Psoas muscle (tissue), 8 donors: ENCODE results near the gene RFX8. TPM values are rescaled to one million over a fixed set of nuclear protein-coding genes. Genes with fewer than 3 reads are reported as not detected.

Source experiments
- ATAC-seq, 4 donors: fragments of 200-7000 bp; cut with Tn5 transposase; one replicate each; pipeline ENCODE4 v1.9.1; 2020; ENCODE audit warnings: moderate library complexity in 3 of 4, mild to moderate bottlenecking in 2 of 4
- DNase-seq, 2 donors: peaks; one replicate each; pipeline ENCODE4 v3.0.0-alpha.2; 2020
- H3K27ac ChIP-seq: fragments of 200-600 bp; one replicate; pipeline ENCODE4 v1.8.0; 2022
- H3K27me3 ChIP-seq, 3 donors: fragments of 200-600 bp in 1 of 3; one replicate each; pipeline versions ENCODE4 v1.6.1 to v1.8.0; 2013 to 2022; ENCODE audit warnings: low read length in 2 of 3, mild to moderate bottlenecking in 2 of 3, moderate library complexity in 1 of 3; ENCODE audit not compliant: insufficient read depth in 3 of 3
- H3K36me3 ChIP-seq, 2 donors: fragments of 200-600 bp in 1 of 2; one replicate each; pipeline versions ENCODE4 v1.6.1 to v1.8.0; 2013 to 2022; ENCODE audit warnings: low read depth in 1 of 2, mild to moderate bottlenecking in 1 of 2, moderate library complexity in 1 of 2; ENCODE audit not compliant: insufficient read depth in 1 of 2
- H3K4me1 ChIP-seq: fragments of 200-600 bp; one replicate; pipeline ENCODE4 v1.8.0; 2022
- H3K4me3 ChIP-seq: fragments of 200-600 bp; one replicate; pipeline ENCODE4 v1.8.0; 2022; ENCODE audit warnings: mild to moderate bottlenecking
- H3K9me3 ChIP-seq: fragments of 200-600 bp; one replicate; pipeline ENCODE4 v1.8.0; 2022
- CTCF ChIP-seq: fragments of 200-600 bp; IDR thresholded peaks from one replicate; pipeline ENCODE4 v1.8.0; 2022; ENCODE audit warnings: antibody characterized with exemption
- WGBS, 3 donors: extraction: QIAGEN DNeasy Blood & Tissue Kit; methylation state at CpG; one replicate each; pipeline versions ENCODE4 v1.1.6 to v1.1.7; 2013; 5-methylcytosine and 5-hydroxymethylcytosine counted together
- intact Hi-C, 2 donors: fragments of 100-400 bp; cut with DNase I; formaldehyde crosslinking; loops; one replicate each; pipeline versions ENCODE4 v1.11.0 to v1.14.2; 2022
- polyA plus RNA-seq, 3 donors: library from polyadenylated mRNA; stranded (reverse); fragments of 200-250 nt; gene quantifications; one replicate each; pipeline ENCODE4 v1.2.3, GENCODE V29; 2013
- total RNA-seq, 4 donors: library from RNA; stranded (reverse); fragmentation: NEBNext Ultra II Directional in 2 of 4; extraction: Animal tissue kit (Norgen Biotek cat#: 25700) in 2 of 4; gene quantifications; one replicate each; pipeline versions ENCODE4 v1.2.1 to v1.2.4, GENCODE V29; 2021 to 2023
- donor health status: healthy with polysubstance abuse.
- donor health status: DM: no; HTN: no; CAD: no; lungs with moderate emphysema.
- donor health status: Bipolar disorder and iron deficiency.
- donor health status: healthy.
- donor health status: DM: yes; HTN: yes; CAD: no.
- donor health status: DM: no; HTN: no; CAD: no.
- donor health status: DM: no; HTN: no; CAD: no.
- donor health status: DM: yes; HTN: yes; CAD: no.

RFX8 gene
- total and polyA plus RNA-seq, 7 donors, result 0.03 to 0.29 (median 0.12) TPM; not detected in 4

- H3K4me1 ChIP-seq, result no peaks in the 10 kb centered on the region
- intact Hi-C loops, result no loop called here
- DNase-seq (no peak), ATAC-seq (no peak)
- no peaks in the 10 kb centered on the region for H3K9me3 ChIP-seq
- TF ChIP-seq CTCF, result no peak
- no peak overlapping the region for H3K4me3 ChIP-seq
- H3K27me3 ChIP-seq, result peaks cover 0 to under 1% (median 0%) of the 10 kb centered on the region in 3 donors
- 82 to 90% (median 89%) methylated on average over 9 of the region's 9 CpGs for WGBS, 3 donors
- no peaks in the 10 kb centered on the region for H3K36me3 ChIP-seq
- H3K27ac ChIP-seq, result no peak overlapping the region
These were observed 4.9 kb upstream of the RFX8 start for GRCh38 chr2:101479810-101480209.

GRCh38 chr2:101479328-101479727 is 4.4 kb upstream of the RFX8 start:
- Histone ChIP-seq H3K27me3 (peaks cover 0 to 3% (median 2%) of the 10 kb centered on the region in 3 donors), H3K9me3 (no peaks in the 10 kb centered on the region)

GRCh38 chr2:101478181-101479001 is 3.5 kb upstream of the RFX8 start:
- ATAC-seq (no peak), DNase-seq (no peak)
- Histone ChIP-seq H3K27me3 (peaks cover 0 to 11% (median 3%) of the 10 kb centered on the region in 3 donors), H3K9me3 (no peaks in the 10 kb centered on the region), H3K27ac (no peak overlapping the region), H3K4me1 (peaks cover 4% of the 10 kb centered on the region), H3K36me3 (no peaks in the 10 kb centered on the region), H3K4me3 (no peak overlapping the region)
- no peak for TF ChIP-seq CTCF
- intact Hi-C loops, result no loop called here
- 67 to 72% (median 70%) methylated on average over 2 of the region's 2 CpGs for WGBS, 3 donors

More at GRCh38 chr2:101479328-101479727, 4.4 kb upstream of the RFX8 start:
- Histone ChIP-seq H3K27ac (no peak overlapping the region), H3K36me3 (no peaks in the 10 kb centered on the region), H3K4me3 (no peak overlapping the region), H3K4me1 (no peaks in the 10 kb centered on the region)
- DNase-seq (no peak), ATAC-seq (no peak)
- TF ChIP-seq CTCF, result no peak
- intact Hi-C loops, result no loop called here
- WGBS, 3 donors, result 23 to 32% (median 25%) methylated on average over 4 of the region's 4 CpGs

GRCh38 chr2:101477556-101477955 is 2.6 kb upstream of the RFX8 start:
- intact Hi-C loops, result no loop called here
- 88 to 97% (median 94%) methylated on average over 2 of the region's 2 CpGs for WGBS, 3 donors
- DNase-seq (no peak), ATAC-seq (no peak)
- Histone ChIP-seq H3K27me3 (peaks cover 0 to 14% (median 3%) of the 10 kb centered on the region in 3 donors), H3K36me3 (no peaks in the 10 kb centered on the region), H3K9me3 (no peaks in the 10 kb centered on the region), H3K4me3 (no peak overlapping the region), H3K27ac (no peak overlapping the region), H3K4me1 (peaks cover 4% of the 10 kb centered on the region)
- TF ChIP-seq CTCF, result no peak
